HuH-7 (cell line): Measurements from ENCODE around the gene GNG10.
"Not testable (repeated sequence)": the region's sequence is repeated elsewhere in the genome, so short reads cannot be mapped to it uniquely, and the experiment has no call there.

ENCODE experiments used
- DNase-seq: peaks from one replicate; pipeline ENCODE4 v3.0.0; 2011; ENCODE audit warnings: low spot score

GNG10 gene

GRCh38 chr9:111657051-111657450 lies 4.4 kb upstream of the GNG10 start:
- DNase-seq, result no peak

- DNase-seq, result no peak
Observed at GRCh38 chr9:111658943-111659342, 2.5 kb upstream of the GNG10 start.

GRCh38 chr9:111659691-111660090 lies 1.7 kb upstream of the GNG10 start:
- no peak for DNase-seq

- DNase-seq, result peak; percentile 63
Observed at GRCh38 chr9:111661802-111662521, 557 bp downstream of the GNG10 start.

- no peak for DNase-seq
Observed at GRCh38 chr9:111662576-111663300, 1.3 kb downstream of the GNG10 start.

- DNase-seq, result no peak
Observed at GRCh38 chr9:111663301-111663823, 2.0 kb downstream of the GNG10 start.

- DNase-seq, result no peak
Observed at GRCh38 chr9:111668026-111668573, 6.7 kb downstream of the GNG10 start.

- DNase-seq, result not testable (repeated sequence)
Observed at GRCh38 chr9:111668601-111669000, 7.2 kb downstream of the GNG10 start.

- no peak for DNase-seq
Observed at GRCh38 chr9:111674319-111674718, 12.9 kb downstream of the GNG10 start.

- DNase-seq, result no peak
Observed at GRCh38 chr9:111676116-111676515, 14.7 kb downstream of the GNG10 start.

GRCh38 chr9:111678293-111678692 lies 16.9 kb downstream of the GNG10 start:
- peak; percentile 63 for DNase-seq

GRCh38 chr9:111679199-111679598 lies 17.8 kb downstream of the GNG10 start:
- no peak for DNase-seq

- DNase-seq, result no peak
Observed at GRCh38 chr9:111683392-111683791, 22.0 kb downstream of the GNG10 start.

- peak; percentile 24 for DNase-seq
Observed at GRCh38 chr9:111691672-111692329, 30.4 kb downstream of the GNG10 start.

- DNase-seq, result no peak
Observed at GRCh38 chr9:111696796-111697195, 35.4 kb downstream of the GNG10 start.

- DNase-seq, result peak; percentile 8
Observed at GRCh38 chr9:111700776-111701175, 39.4 kb downstream of the GNG10 start.

GRCh38 chr9:111704503-111704902 lies 43.1 kb downstream of the GNG10 start:
- no peak for DNase-seq

- no peak for DNase-seq
Observed at GRCh38 chr9:111711548-111711947, 50.1 kb downstream of the GNG10 start.

GRCh38 chr9:111712369-111712768 lies 51.0 kb downstream of the GNG10 start:
- DNase-seq, result no peak

- no peak for DNase-seq
Observed at GRCh38 chr9:111715471-111715870, 54.1 kb downstream of the GNG10 start.

- no peak for DNase-seq
Observed at GRCh38 chr9:111719541-111719940, 58.1 kb downstream of the GNG10 start.
